MM.1S (cell line): Measurements from ENCODE around the gene MYO1G.

Experiments
- EZH2 ChIP-seq: fragments of 300-600 bp; sonication (generic); optimal IDR thresholded peaks from 2 replicates; pipeline ENCODE3; 2017; ENCODE audit warnings: low read depth, mild to moderate bottlenecking, antibody characterized with exemption, low read length, mixed read lengths
- EZH2phosphoT487 ChIP-seq: fragments of 300-600 bp; sonication (generic); IDR thresholded peaks from 2 replicates; pipeline ENCODE4 v1.6.1; 2018; ENCODE audit warnings: antibody characterized with exemption, low read length
- TF ChIP-seq, protein P1 (sequence below): fragments of 300-600 bp; sonication (generic); IDR thresholded peaks from 2 replicates; pipeline ENCODE4 v1.5.1; 2016; ENCODE audit warnings: antibody characterized with exemption, low read length, mixed read lengths

- TF ChIP-seq, protein P1, sequence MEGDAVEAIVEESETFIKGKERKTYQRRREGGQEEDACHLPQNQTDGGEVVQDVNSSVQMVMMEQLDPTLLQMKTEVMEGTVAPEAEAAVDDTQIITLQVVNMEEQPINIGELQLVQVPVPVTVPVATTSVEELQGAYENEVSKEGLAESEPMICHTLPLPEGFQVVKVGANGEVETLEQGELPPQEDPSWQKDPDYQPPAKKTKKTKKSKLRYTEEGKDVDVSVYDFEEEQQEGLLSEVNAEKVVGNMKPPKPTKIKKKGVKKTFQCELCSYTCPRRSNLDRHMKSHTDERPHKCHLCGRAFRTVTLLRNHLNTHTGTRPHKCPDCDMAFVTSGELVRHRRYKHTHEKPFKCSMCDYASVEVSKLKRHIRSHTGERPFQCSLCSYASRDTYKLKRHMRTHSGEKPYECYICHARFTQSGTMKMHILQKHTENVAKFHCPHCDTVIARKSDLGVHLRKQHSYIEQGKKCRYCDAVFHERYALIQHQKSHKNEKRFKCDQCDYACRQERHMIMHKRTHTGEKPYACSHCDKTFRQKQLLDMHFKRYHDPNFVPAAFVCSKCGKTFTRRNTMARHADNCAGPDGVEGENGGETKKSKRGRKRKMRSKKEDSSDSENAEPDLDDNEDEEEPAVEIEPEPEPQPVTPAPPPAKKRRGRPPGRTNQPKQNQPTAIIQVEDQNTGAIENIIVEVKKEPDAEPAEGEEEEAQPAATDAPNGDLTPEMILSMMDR, result no peak
- TF ChIP-seq EZH2 (no peak), EZH2phosphoT487 (no peak)
These were observed 61.4 kb downstream of the MYO1G start for GRCh38 chr7:44917465-44917864.
